Epidermal melanocyte (primary cell): ENCODE results near the gene GZF1.
"Not testable (repeated sequence)": the region's sequence is repeated elsewhere in the genome, so short reads cannot be mapped to it uniquely, and the experiment has no call there.

Experiments used
- DNase-seq: peaks from one replicate; pipeline ENCODE4 v3.0.0; 2011; ENCODE audit warnings: low spot score; ENCODE audit not compliant: insufficient read length

GZF1 gene

GRCh38 chr20:23346002-23346401, 16.0 kb upstream of the GZF1 start:
- no peak for DNase-seq

GRCh38 chr20:23347791-23348190, 14.2 kb upstream of the GZF1 start:
- DNase-seq: no peak

GRCh38 chr20:23348510-23348909, 13.5 kb upstream of the GZF1 start:
- DNase-seq: not testable (repeated sequence)

GRCh38 chr20:23349338-23350195, 12.4 kb upstream of the GZF1 start:
- DNase-seq: peak; percentile 79

GRCh38 chr20:23350196-23350903, 11.6 kb upstream of the GZF1 start, which contains the start of gene NXT1:
NXT1 (plus strand) TSS chr20:23350791; CDS start chr20:23354042, 3,251 bp downstream.
- DNase-seq: peak; percentile 86

- no peak for DNase-seq
Measured at GRCh38 chr20:23350904-23351838, 10.8 kb upstream of the GZF1 start.

- DNase-seq: no peak
Measured at GRCh38 chr20:23356203-23356602, 5.8 kb upstream of the GZF1 start.

- peak; percentile 81 for DNase-seq
Measured at GRCh38 chr20:23357767-23358562, 4.0 kb upstream of the GZF1 start.

GRCh38 chr20:23358563-23358906, 3.4 kb upstream of the GZF1 start:
- DNase-seq: no peak

- DNase-seq: no peak
Measured at GRCh38 chr20:23358923-23359593, 2.9 kb upstream of the GZF1 start.

GRCh38 chr20:23360531-23360930, 1.5 kb upstream of the GZF1 start:
- no peak for DNase-seq

- no peak for DNase-seq
Measured at GRCh38 chr20:23361119-23361475, 885 bp upstream of the GZF1 start.

- no peak for DNase-seq
Measured at GRCh38 chr20:23362392-23363256, 642 bp downstream of the GZF1 start.

- DNase-seq: no peak
Measured at GRCh38 chr20:23363257-23363649, 1.3 kb downstream of the GZF1 start.

GRCh38 chr20:23365390-23366165, 3.6 kb downstream of the GZF1 start:
- no peak for DNase-seq

GRCh38 chr20:23366384-23366783, 4.4 kb downstream of the GZF1 start:
- no peak for DNase-seq

- DNase-seq: no peak
Measured at GRCh38 chr20:23367770-23368169, 5.8 kb downstream of the GZF1 start.

GRCh38 chr20:23368316-23369071, 6.5 kb downstream of the GZF1 start:
- no peak for DNase-seq
